GM12878 (cell line): Measurements from ENCODE around the gene LMLN. TPM values are rescaled to one million over a fixed set of nuclear protein-coding genes. Genes with fewer than 3 reads are reported as not detected.

Experiments used
- ATAC-seq: fragments of 200-7000 bp; cut with Tn5 transposase; 3 replicates; pipeline ENCODE4 v1.9.1; 2020; ENCODE audit warnings: mild to moderate bottlenecking, moderate library complexity
- BruUV-seq: library from RNA; stranded (reverse); fragments of 400-500 nt; replicated peaks from 2 replicates; lab custom pipeline; 2021; lab: Mats Ljungman, UMichigan
- CTCF ChIA-PET: fragments of 300-600 bp; sonication (Branson Sonifier 250); formaldehyde crosslinking; extraction: SDS; loops from one replicate; lab custom pipeline; 2021; ENCODE audit warnings: inconsistent platforms; lab: Yijun Ruan, JAX
- POLR2A ChIA-PET: fragments of 350-600 bp; formaldehyde crosslinking; extraction: SDS; loops from one replicate; lab custom pipeline; 2021; ENCODE audit warnings: inconsistent platforms; lab: Charles Lee
- RAD21 ChIA-PET: fragments of 300-600 bp; sonication (Branson Sonifier 250); formaldehyde crosslinking; loops from one replicate; lab custom pipeline; 2023; ENCODE audit warnings: antibody characterized with exemption; ENCODE audit not compliant: unreplicated experiment; lab: Charles Lee
- SMC1A ChIA-PET: fragments of 300-600 bp; sonication (Branson Sonifier 250); formaldehyde crosslinking; loops from one replicate; lab custom pipeline; 2023; ENCODE audit not compliant: unreplicated experiment, uncharacterized antibody; lab: Charles Lee
- DNase-seq: peaks from one replicate; pipeline ENCODE4 v3.0.0-alpha.2; 2011; ENCODE audit warnings: low read depth, low spot score
- FAIRE-seq: peaks from 3 replicates; lab custom pipeline; 2011; peaks lifted over from hg19 to GRCh38; lab: Jason Lieb, UNC
- H2AFZ ChIP-seq: 2 replicates; pipeline ENCODE4 v1.6.0; 2011; ENCODE audit warnings: low read depth, low read length, control low read depth; ENCODE audit not compliant: control insufficient read depth
- H3K27ac ChIP-seq: 2 replicates; pipeline ENCODE4 v1.5.1; 2011; ENCODE audit warnings: control low read depth; ENCODE audit not compliant: control insufficient read depth, insufficient read depth
- H3K27me3 ChIP-seq, 2 experiments: replicated peaks in 1 of 2; 2 replicates each; pipeline versions ENCODE4 v1.6.0 to v1.6.1; 2011; ENCODE audit warnings: low read length in 1 of 2; ENCODE audit not compliant: control insufficient read depth in 2 of 2, insufficient read depth in 2 of 2
- H3K36me3 ChIP-seq, 2 experiments: 2 replicates each; pipeline ENCODE4 v1.5.1; 2011; ENCODE audit warnings: low read length in 1 of 2; ENCODE audit not compliant: control insufficient read depth in 2 of 2, insufficient read depth in 2 of 2
- H3K4me1 ChIP-seq: 2 replicates; pipeline ENCODE4 v1.6.1; 2011; ENCODE audit warnings: mild to moderate bottlenecking, low read length, moderate library complexity, mixed read lengths; ENCODE audit not compliant: control insufficient read depth, insufficient read depth
- H3K4me2 ChIP-seq: 2 replicates; pipeline ENCODE4 v1.6.0; 2011; ENCODE audit warnings: control low read depth; ENCODE audit not compliant: control insufficient read depth, insufficient read depth
- H3K4me3 ChIP-seq: fragments of 200-600 bp; sonication (generic); 2 replicates; pipeline ENCODE4 v1.5.1; 2016
- H3K79me2 ChIP-seq: 2 replicates; pipeline ENCODE4 v1.6.0; 2011; ENCODE audit warnings: low read length; ENCODE audit not compliant: control insufficient read depth, insufficient read depth
- H3K9ac ChIP-seq: 2 replicates; pipeline ENCODE4 v1.8.0; 2011; ENCODE audit warnings: low read length, control low read depth, mixed read lengths; ENCODE audit not compliant: control insufficient read depth, insufficient read depth
- H3K9me3 ChIP-seq: replicated peaks from 3 replicates; pipeline ENCODE4 v1.5.1; 2011; ENCODE audit warnings: mild to moderate bottlenecking, low read length; ENCODE audit not compliant: control insufficient read depth, insufficient read depth
- H4K20me1 ChIP-seq: 2 replicates; pipeline ENCODE4 v1.6.0; 2011; ENCODE audit not compliant: control insufficient read depth, insufficient read depth
- BHLHE40 ChIP-seq, 2 experiments: fragments of 450-650 bp in 1 of 2; IDR thresholded peaks; 2 replicates each; pipeline ENCODE4 v1.6.1; 2011 to 2017; ENCODE audit warnings: low read depth in 2 of 2, borderline replicate concordance in 1 of 2, improper control_type of control experiment in 1 of 2, low read length in 1 of 2, mild to moderate bottlenecking in 1 of 2
- CEBPB ChIP-seq, 2 experiments: fragments of 150-350 bp in 1 of 2; IDR thresholded peaks; 2 replicates each; pipeline ENCODE4 v1.6.1; 2012 to 2014; ENCODE audit warnings: low read depth in 2 of 2, low read length in 2 of 2, borderline replicate concordance in 1 of 2, inconsistent platforms in 1 of 2
- SRF ChIP-seq, 2 experiments: IDR thresholded peaks; 2 replicates each; pipeline ENCODE4 v1.6.1; 2011; ENCODE audit warnings: low read depth in 2 of 2, low read length in 2 of 2, mild to moderate bottlenecking in 1 of 2, moderate library complexity in 1 of 2
- ZNF24 ChIP-seq: fragments of 450-650 bp; IDR thresholded peaks from 2 replicates; pipeline ENCODE4 v1.6.1; 2017; ENCODE audit warnings: antibody characterized with exemption, mild to moderate bottlenecking
- WGBS: methylation state at CpG from one replicate; pipeline ENCODE4 v1.1.6; 2016; ENCODE audit warnings: low lambda C conversion rate; ENCODE audit not compliant: insufficient replicate concordance, insufficient coverage; ENCODE audit errors: missing lambda C conversion rate; 5-methylcytosine and 5-hydroxymethylcytosine counted together
- in situ Hi-C: fragments of 300-500 bp; cut with MboI; formaldehyde crosslinking; loops from 9 replicates; pipeline ENCODE4 v1.14.3; 2018; ENCODE audit warnings: mixed read lengths
- intact Hi-C: fragments of 100-400 bp; cut with micrococcal nuclease; formaldehyde crosslinking; loops from one replicate; pipeline ENCODE4 v1.14.2; 2022; ENCODE audit not compliant: unreplicated experiment
- polyA plus RNA-seq, 11 experiments: library from polyadenylated mRNA; depleted of rRNA in 4 of 11; unstranded in 6 of 11; stranded (reverse) in 5 of 11; fragments of >200 nt; fragmentation: Nextera tagmentation in 4 of 11; fragmentation: Illumina TruSeq in 1 of 11; extraction: Ambion mirVana in 4 of 11; extraction: Trizol in 1 of 11; gene quantifications; 1 replicate in 1 of 11; 2 replicates in 10 of 11; pipeline versions ENCODE4 v1.2.1 to v1.2.3, GENCODE V29; 2011 to 2016; ENCODE audit warnings: inconsistent platforms in 2 of 11, missing spikeins in 2 of 11, low read depth in 1 of 11
- total RNA-seq, 4 experiments: library from RNA; depleted of rRNA in 3 of 4; stranded (reverse); fragments of >200 nt in 3 of 4; fragmentation: Illumina TruSeq in 1 of 4; extraction: Trizol in 1 of 4; gene quantifications; 2 replicates each; pipeline versions ENCODE4 v1.2.1 to v1.2.3, GENCODE V29; 2013 to 2021

The LMLN gene
- total and polyA plus RNA-seq, 10 of the 15 experiments (the other 5 are each of a cell fraction or from before 2014, with no cell fraction given), result 0.02 to 1.7 (median 0.81) TPM

- TSS peak; percentile 96 for BruUV-seq
- no peaks in the 10 kb centered on the region for H3K9me3 ChIP-seq
- TF ChIP-seq CEBPB (IDR thresholded peaks at IDR 0.05; ENCODE audit: borderline replicate concordance in 1 of 2, low read depth in 2 of 2, low read length in 2 of 2) (no peak), ZNF24 (0 out of 2 replicates have a peak, but pooled peaks have one; percentile 26)
These were observed 522 bp upstream of the LMLN start for GRCh38 chr3:197959500-197959890.

GRCh38 chr3:197960694-197961581 is 921 bp downstream of the LMLN start:
- Histone ChIP-seq H3K4me2 (peak overlapping the region; percentile 95), H3K9me3 (no peaks in the 10 kb centered on the region; the same call in 2 of the 3 replicates), H4K20me1 (no peaks in the 10 kb centered on the region), H3K9ac (peak overlapping the region; percentile 66), H3K79me2 (no peaks in the 10 kb centered on the region; the same call in 1 of the 2 replicates), H3K4me3 (peak overlapping the region; percentile 73), H2AFZ (peak overlapping the region; percentile 93), H3K4me1 (peaks cover 6% of the 10 kb centered on the region), H3K27me3 (no peaks in the 10 kb centered on the region), H3K36me3 (peaks cover under 1 to 15% of the 10 kb centered on the region in 2 experiments), H3K27ac (no peak overlapping the region)
- in situ Hi-C loops, result no loop called here
- ChIA-PET RAD21 (no interaction called here), SMC1A (interaction anchor here (1.7 kb wide), 1 partner anchor 10 kb away, joined by 6 read pairs; no protein-coding TSS in a partner anchor), CTCF (interaction anchor here (1.1 kb wide), 1 partner anchor 55 kb away, joined by 6 read pairs; no protein-coding TSS in a partner anchor), POLR2A (no interaction called here)
- no peak for ATAC-seq
- peak; percentile 47 for FAIRE-seq
- WGBS, result 16% methylated on average over 23 of the region's 23 CpGs
- intact Hi-C loops, result no loop called here
- TF ChIP-seq SRF (IDR thresholded peaks at IDR 0.05; ENCODE audit: low read depth in 2 of 2, low read length in 2 of 2) (no peak), BHLHE40 (IDR thresholded peaks at IDR 0.05; ENCODE audit: borderline replicate concordance in 1 of 2, low read depth in 2 of 2, low read length in 1 of 2) (peak in 1 of 2 experiments; percentile 9; a peak in 1 of 4 replicates)
- BruUV-seq, result no TSS peak
- no peak for DNase-seq

More at GRCh38 chr3:197959500-197959890, 522 bp upstream of the LMLN start:
- peak overlapping the region; percentile 33; the same call in 1 of the 2 replicates for H3K9ac ChIP-seq
- CTCF ChIA-PET, result interaction anchor here (0.7 to 1.5 kb wide), 3 partner anchors 9 to 57 kb away, joined by 3 to 4 read pairs (median 3); partner anchors contain the start of gene RPL35A
- SMC1A ChIA-PET, result interaction anchor here (2.2 kb wide), 1 partner anchor 9 kb away, joined by 9 read pairs; the partner anchor contains the start of gene RPL35A
- in situ Hi-C loops (no loop called here), intact Hi-C loops (loop anchor here (1.0 kb wide), 1 partner anchor 9 kb away; the partner anchor contains the start of gene RPL35A)
- H3K36me3 ChIP-seq, result peaks cover 2 to 30% of the 10 kb centered on the region in 2 experiments
- ATAC-seq (no peak), DNase-seq (no peak), FAIRE-seq (no peak)
- peaks cover 6% of the 10 kb centered on the region for H3K4me1 ChIP-seq
- peak overlapping the region; percentile 80 for H2AFZ ChIP-seq
- peak overlapping the region; percentile 41; the same call in 1 of the 2 replicates for H3K27ac ChIP-seq
- WGBS, result 56% methylated on average over 6 of the region's 6 CpGs
- H3K4me2 ChIP-seq, result peak overlapping the region; percentile 91
- POLR2A ChIA-PET, result interaction anchor here (0.7 to 1.3 kb wide), 2 partner anchors 9 to 347 kb away, joined by 5 to 7 read pairs; partner anchors contain the start of gene RPL35A
- H3K27me3 ChIP-seq, result no peaks in the 10 kb centered on the region
- no peaks in the 10 kb centered on the region; the same call in 1 of the 2 replicates for H4K20me1 ChIP-seq
- H3K4me3 ChIP-seq, result peak overlapping the region; percentile 66
- no peaks in the 10 kb centered on the region; the same call in 1 of the 2 replicates for H3K79me2 ChIP-seq
- RAD21 ChIA-PET, result interaction anchor here (1.0 kb wide), 1 partner anchor 9 kb away, joined by 3 read pairs; no protein-coding TSS in a partner anchor
